Stimulated activated CD4-positive, alpha-beta T cell treated with anti-CD3 and anti-CD28 coated beads, Interleukin-4, amount 100 ng/mL, for 1 hour (primary cell): ENCODE data around the gene TYSND1.
"Not testable (repeated sequence)": the region's sequence is repeated elsewhere in the genome, so short reads cannot be mapped to it uniquely, and the experiment has no call there.

ENCODE experiments used
- DNase-seq: peaks from one replicate; pipeline ENCODE4 v3.0.0-alpha.2; 2020

The TYSND1 gene

GRCh38 chr10:70146489-70147258 lies at the start of gene TYSND1:
Gene TYSND1, minus strand, starts transcription at chr10:70146700. Its CDS starts 114 bp downstream, at chr10:70146586.
- peak; percentile 90 for DNase-seq

DNA sequence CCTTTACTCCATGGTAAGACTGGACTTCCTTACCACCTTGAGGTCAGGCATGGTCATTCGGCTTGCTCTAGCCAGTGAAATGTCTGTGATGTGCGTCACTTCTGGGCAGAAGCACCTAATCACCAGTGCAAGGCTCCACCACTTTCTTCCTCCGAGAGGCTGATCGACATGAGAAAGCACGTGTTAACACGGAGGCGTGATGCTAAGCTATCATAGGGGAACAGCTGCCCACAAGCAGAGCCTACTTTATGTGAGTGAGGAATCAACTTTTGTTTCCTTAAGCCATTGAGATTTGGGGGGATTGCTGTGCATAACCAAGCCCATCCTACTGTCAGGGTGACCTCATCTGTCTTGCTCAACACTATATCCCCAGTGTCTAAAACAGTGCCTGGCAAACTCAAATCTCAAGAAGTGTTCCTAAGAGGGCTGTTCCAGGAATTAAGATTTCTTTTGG lies 46.9 kb upstream of the TYSND1 start:
- no peak for DNase-seq

GRCh38 chr10:70192326-70192968 lies 45.9 kb upstream of the TYSND1 start:
- DNase-seq: no peak

- DNase-seq: no peak
Measured at GRCh38 chr10:70191972-70192305, 45.4 kb upstream of the TYSND1 start.

- DNase-seq: no peak
Measured at GRCh38 chr10:70191161-70191971, 44.9 kb upstream of the TYSND1 start.

- no peak for DNase-seq
Measured at GRCh38 chr10:70190581-70190980, 44.1 kb upstream of the TYSND1 start.

DNA sequence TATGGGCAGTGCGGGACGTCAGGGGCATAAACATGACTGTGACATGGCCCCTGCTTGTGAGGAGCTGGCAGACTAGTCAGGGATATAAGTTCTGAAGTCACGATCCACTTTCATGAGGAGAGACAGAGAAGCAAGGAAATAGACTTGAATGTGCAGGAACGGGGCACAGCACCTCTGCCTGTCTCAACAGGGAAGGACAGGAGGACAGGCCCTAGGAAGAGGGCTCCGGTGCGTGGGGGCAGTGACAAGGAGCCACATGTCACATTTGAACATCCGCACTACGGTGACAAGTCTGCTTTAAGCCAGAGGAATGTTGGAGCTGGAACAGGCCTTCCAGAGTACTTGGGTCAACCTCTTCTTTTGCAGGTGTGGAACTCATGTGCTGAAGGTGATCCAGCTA lies 43.6 kb upstream of the TYSND1 start:
- DNase-seq: no peak

- no peak for DNase-seq
Measured at GRCh38 chr10:70188768-70189167, 42.3 kb upstream of the TYSND1 start.

DNA sequence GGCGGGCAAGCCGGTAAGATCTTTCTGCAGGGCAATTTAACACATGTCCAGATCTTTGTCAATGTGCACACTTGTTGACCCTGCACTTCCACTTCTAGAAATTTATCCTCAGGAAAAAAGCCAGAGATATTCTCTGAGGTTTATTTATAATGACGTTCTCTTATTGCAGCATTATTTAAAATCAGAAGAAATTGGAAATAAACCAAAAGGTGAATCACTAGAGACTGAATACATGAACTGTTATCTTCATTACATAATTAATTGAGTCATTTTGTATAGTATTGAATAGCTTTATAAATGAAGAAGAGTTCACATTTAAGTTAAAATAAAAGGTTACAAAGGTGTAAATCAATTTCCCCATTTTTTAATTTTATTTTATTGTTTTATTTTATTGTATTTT lies 40.1 kb upstream of the TYSND1 start:
- no peak for DNase-seq

GRCh38 chr10:70186090-70186489 lies 39.6 kb upstream of the TYSND1 start:
- DNase-seq: no peak

- no peak for DNase-seq
Measured at GRCh38 chr10:70183304-70183703, 36.8 kb upstream of the TYSND1 start.

- not testable (repeated sequence) for DNase-seq
Measured at GRCh38 chr10:70179209-70179608, 32.7 kb upstream of the TYSND1 start.

DNA sequence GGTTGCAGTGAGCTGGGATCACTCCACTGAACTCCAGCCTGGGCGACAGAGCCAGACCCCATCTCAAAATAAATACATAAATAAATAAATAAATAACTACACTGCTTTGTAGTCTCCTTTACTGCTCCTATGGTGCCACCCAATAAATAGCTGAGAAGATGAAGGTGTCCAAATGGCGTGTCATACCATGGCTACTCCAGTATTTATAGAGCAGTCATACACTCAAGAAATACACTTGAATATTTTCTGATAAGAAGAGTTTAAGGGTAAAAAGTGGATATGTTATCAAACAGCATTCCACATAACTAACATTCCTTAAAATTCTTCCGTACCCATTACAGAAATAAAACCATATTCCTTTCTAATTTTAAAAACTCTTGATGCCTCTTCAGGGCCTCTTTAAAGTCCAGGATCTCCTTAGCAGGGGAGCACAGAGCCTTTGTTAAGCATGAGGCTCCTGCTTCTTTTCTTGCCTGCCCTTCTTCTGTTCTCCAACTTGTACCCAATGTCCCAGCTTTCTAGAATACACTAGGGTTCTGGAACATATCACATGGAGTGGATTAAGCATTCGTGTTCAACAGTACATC lies 31.7 kb upstream of the TYSND1 start:
- no peak for DNase-seq

DNA sequence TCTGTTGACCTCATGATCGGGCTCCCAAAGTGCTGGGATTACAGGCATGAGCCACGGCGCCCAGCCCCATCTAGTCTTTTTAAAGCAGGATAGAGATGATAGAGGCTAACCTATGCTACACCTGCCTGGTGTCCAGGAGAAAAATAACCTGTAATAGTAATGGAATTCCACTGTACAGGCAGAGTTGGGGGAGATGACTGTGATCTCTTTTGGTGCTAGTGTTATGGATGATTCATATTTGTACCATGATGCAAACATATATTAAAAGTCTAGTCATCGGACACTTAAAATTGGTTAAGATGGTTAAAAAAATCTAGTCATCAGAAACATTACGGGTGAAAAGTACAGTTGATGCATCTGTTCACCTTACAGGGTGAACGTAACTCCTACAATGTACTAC lies 29.9 kb upstream of the TYSND1 start:
- no peak for DNase-seq

- no peak for DNase-seq
Measured at GRCh38 chr10:70175516-70175915, 29.0 kb upstream of the TYSND1 start.

DNA sequence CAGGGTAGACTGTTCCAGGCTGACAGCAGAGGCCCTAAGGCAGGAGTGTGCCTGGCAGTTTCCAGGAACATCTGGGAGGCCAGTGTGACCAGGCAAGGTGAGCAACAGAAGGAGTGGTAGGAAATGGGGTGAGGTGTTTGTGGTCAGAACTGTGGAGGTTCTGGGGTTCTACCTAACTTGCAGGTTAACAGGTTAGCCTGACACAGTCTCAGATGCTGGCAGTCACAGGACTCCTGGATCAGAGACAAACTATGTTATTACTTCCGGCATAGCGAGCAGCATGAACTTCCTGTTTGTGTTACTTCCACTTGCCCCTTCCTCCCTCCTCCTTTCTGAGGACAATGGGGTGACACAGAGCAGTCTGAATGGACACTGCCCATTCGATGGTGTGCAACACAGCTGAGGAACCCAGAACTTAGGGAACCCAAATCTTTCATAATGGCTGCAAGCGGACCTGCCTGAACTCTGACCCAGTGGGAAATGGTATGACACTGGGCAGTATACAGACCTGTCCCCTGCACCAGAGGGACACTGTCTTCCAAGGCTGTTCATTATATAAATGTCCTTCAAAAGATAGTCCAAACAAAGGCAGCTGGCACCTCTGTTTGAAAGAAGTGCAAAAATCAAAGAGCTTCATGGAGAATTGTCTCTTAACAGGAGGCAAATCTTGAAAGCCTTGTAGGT lies 27.7 kb upstream of the TYSND1 start:
- no peak for DNase-seq

DNA sequence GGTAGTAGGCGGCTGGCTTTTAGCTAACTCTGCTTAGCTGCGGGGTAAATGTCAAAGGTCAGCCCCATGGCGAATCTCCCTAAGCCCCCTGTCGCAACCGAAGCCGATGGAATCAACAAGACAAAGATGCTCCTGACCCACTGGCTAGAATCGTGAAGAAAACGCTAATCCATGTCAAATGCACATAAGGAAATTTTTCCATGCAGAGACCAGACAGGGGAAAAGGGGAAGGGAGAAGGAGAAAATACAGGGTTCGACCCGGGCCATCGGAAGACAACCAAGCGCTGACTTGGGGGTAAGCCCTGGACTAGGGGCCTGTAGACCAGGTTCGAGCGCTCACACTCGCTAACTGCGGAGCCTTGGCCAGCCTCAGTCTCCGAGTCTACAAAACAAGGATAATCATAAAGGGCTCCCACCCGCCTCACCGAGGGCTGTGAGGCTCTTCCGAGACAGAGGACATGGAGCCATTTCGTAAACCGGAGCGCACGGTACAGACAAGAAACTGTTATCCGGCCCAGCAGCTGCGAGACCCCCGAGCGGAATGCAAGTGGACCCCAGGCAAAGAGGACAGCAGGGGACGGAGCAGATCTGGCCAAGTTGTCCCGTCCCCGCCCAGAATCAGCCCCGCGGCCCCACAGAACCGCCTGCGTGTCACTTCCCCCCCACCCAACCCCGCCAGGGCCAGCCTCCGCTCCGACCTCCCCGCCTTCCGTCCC lies 23.3 kb upstream of the TYSND1 start:
- DNase-seq: no peak

GRCh38 chr10:70169011-70169410 lies 22.5 kb upstream of the TYSND1 start:
- DNase-seq: no peak

GRCh38 chr10:70167246-70167645 lies 20.7 kb upstream of the TYSND1 start:
- DNase-seq: no peak

DNA sequence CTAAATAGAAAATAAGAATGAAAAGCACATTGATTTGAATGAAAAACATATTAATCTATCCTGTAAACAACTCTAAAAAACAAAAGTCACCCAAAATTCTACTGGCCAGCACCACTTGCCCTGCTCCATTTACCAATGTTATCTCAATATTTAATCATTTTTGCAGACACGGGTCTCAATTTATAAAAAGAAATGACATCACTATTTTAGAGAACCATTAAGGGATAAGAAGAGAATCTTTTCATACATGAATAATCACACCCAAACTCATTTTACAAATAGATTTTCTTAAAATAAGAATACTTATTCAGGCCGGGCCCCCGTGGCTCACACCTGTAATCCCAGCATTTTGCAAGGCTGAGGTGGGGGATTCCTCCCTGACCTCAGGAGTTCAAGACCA lies 19.9 kb upstream of the TYSND1 start:
- DNase-seq: no peak

GRCh38 chr10:70164163-70164562 lies 17.7 kb upstream of the TYSND1 start:
- DNase-seq: no peak

- DNase-seq: no peak
Measured at GRCh38 chr10:70163448-70163847, 16.9 kb upstream of the TYSND1 start.
